DOHH2 (cell line): Measurements from ENCODE around the gene C2.

Source experiments
- H3F3A ChIP-seq: fragments of 200-600 bp; sonication (generic), shearing (Covaris generic); 2 replicates; pipeline ENCODE4 v1.6.0; 2016; ENCODE audit warnings: antibody characterized with exemption, mild to moderate bottlenecking; ENCODE audit not compliant: control insufficient read depth, insufficient read depth
- H3K27ac ChIP-seq: fragments of 200-600 bp; sonication (generic); 2 replicates; pipeline ENCODE4 v1.5.1; 2014; ENCODE audit warnings: low read depth, mild to moderate bottlenecking, low read length, moderate library complexity
- H3K27me3 ChIP-seq: fragments of 200-600 bp; sonication (generic); 2 replicates; pipeline ENCODE4 v1.6.1; 2014; ENCODE audit warnings: mild to moderate bottlenecking, low read length, mixed read lengths; ENCODE audit not compliant: control insufficient read depth
- H3K36me3 ChIP-seq: fragments of 200-600 bp; sonication (generic); 2 replicates; pipeline ENCODE4 v1.6.1; 2014; ENCODE audit warnings: mild to moderate bottlenecking, low read length, moderate library complexity, mixed read lengths; ENCODE audit not compliant: control insufficient read depth
- H3K4me1 ChIP-seq: fragments of 200-600 bp; sonication (generic); 2 replicates; pipeline ENCODE4 v1.6.1; 2014; ENCODE audit warnings: mild to moderate bottlenecking, low read length, mixed read lengths; ENCODE audit not compliant: control insufficient read depth
- H3K4me2 ChIP-seq: fragments of 200-600 bp; sonication (generic); 2 replicates; pipeline ENCODE4 v1.6.0; 2014; ENCODE audit warnings: mild to moderate bottlenecking, low read length, moderate library complexity
- H3K4me3 ChIP-seq: fragments of 200-600 bp; sonication (generic); 2 replicates; pipeline ENCODE4 v1.5.1; 2014; ENCODE audit warnings: mild to moderate bottlenecking, low read length, mixed read lengths
- H3K79me2 ChIP-seq: fragments of 200-600 bp; sonication (generic); 2 replicates; pipeline ENCODE4 v1.6.1; 2014; ENCODE audit warnings: mild to moderate bottlenecking, low read length, mixed read lengths; ENCODE audit not compliant: control insufficient read depth
- H3K9me2 ChIP-seq: fragments of 200-600 bp; sonication (generic); replicated peaks from 2 replicates; pipeline ENCODE4 v1.6.1; 2014; ENCODE audit warnings: mild to moderate bottlenecking, low read length, mixed read lengths; ENCODE audit not compliant: control insufficient read depth
- H3K9me3 ChIP-seq: fragments of 200-600 bp; sonication (generic); 2 replicates; pipeline ENCODE4 v1.6.1; 2014; ENCODE audit warnings: antibody characterized with exemption, low read length, mixed read lengths; ENCODE audit not compliant: control insufficient read depth, insufficient read depth
- H4K20me1 ChIP-seq: fragments of 200-600 bp; sonication (generic); 2 replicates; pipeline ENCODE4 v1.6.0; 2014; ENCODE audit warnings: low read depth, mild to moderate bottlenecking, antibody characterized with exemption, low read length, moderate library complexity; ENCODE audit not compliant: control insufficient read depth, insufficient read depth
- EZH2phosphoT487 ChIP-seq: fragments of 200-600 bp; sonication (generic); IDR thresholded peaks from 2 replicates; pipeline ENCODE4 v1.6.1; 2017; ENCODE audit warnings: borderline replicate concordance, mild to moderate bottlenecking, antibody characterized with exemption, low read length, moderate library complexity, mixed read lengths
- TF ChIP-seq, protein P1 (sequence below): fragments of 200-600 bp; sonication (generic); IDR thresholded peaks from one replicate; pipeline ENCODE4 v1.5.1; 2014; ENCODE audit warnings: antibody characterized with exemption, mild to moderate bottlenecking, low read depth, low read length; ENCODE audit not compliant: poor library complexity, severe bottlenecking

The C2 gene

DNA sequence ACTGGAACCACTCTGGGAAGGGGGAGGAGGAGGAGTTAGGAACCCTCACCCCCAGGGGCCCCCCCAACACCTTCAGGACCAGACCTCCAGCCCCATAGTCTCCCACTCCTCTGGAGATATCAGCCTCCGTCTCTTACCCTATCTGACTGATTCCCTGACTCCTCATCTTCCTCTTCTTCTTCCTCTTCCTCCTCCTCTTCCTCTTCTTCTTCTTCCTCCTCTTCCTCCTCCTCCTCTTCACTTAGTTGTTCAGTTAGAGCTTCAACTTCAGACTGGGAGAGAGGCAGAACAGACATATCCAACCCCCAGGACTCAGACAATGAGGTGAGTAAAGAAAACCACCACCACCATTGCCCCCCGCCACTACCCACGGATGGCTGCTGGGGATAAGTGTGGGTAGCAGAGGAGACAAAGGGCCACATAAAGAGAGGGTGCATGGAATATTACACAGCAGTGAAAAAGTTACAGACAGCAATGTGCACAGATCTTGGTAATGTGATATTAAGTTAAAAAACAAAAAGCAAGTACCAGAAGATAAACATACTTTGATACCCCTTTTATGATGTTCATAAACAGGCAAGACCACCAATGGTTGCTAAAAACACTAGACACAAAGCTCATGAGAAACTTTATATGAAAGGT is 38.1 kb upstream of the C2 start:
- H3K79me2 ChIP-seq = no peaks in the 10 kb centered on the region
- TF ChIP-seq, protein P1, sequence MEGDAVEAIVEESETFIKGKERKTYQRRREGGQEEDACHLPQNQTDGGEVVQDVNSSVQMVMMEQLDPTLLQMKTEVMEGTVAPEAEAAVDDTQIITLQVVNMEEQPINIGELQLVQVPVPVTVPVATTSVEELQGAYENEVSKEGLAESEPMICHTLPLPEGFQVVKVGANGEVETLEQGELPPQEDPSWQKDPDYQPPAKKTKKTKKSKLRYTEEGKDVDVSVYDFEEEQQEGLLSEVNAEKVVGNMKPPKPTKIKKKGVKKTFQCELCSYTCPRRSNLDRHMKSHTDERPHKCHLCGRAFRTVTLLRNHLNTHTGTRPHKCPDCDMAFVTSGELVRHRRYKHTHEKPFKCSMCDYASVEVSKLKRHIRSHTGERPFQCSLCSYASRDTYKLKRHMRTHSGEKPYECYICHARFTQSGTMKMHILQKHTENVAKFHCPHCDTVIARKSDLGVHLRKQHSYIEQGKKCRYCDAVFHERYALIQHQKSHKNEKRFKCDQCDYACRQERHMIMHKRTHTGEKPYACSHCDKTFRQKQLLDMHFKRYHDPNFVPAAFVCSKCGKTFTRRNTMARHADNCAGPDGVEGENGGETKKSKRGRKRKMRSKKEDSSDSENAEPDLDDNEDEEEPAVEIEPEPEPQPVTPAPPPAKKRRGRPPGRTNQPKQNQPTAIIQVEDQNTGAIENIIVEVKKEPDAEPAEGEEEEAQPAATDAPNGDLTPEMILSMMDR = no peak
- no peak for TF ChIP-seq EZH2phosphoT487
- no peaks in the 10 kb centered on the region for H3K9me3 ChIP-seq
- no peaks in the 10 kb centered on the region for H3K4me1 ChIP-seq
- peaks cover 78% of the 10 kb centered on the region for H3K36me3 ChIP-seq
- H3K4me3 ChIP-seq = no peak overlapping the region
- H3K9me2 ChIP-seq = no peaks in the 10 kb centered on the region
- no peak overlapping the region for H3K4me2 ChIP-seq
- H3F3A ChIP-seq = no peaks in the 10 kb centered on the region
- H3K27me3 ChIP-seq = no peaks in the 10 kb centered on the region
- no peak overlapping the region for H3K27ac ChIP-seq
- H4K20me1 ChIP-seq = no peaks in the 10 kb centered on the region

DNA sequence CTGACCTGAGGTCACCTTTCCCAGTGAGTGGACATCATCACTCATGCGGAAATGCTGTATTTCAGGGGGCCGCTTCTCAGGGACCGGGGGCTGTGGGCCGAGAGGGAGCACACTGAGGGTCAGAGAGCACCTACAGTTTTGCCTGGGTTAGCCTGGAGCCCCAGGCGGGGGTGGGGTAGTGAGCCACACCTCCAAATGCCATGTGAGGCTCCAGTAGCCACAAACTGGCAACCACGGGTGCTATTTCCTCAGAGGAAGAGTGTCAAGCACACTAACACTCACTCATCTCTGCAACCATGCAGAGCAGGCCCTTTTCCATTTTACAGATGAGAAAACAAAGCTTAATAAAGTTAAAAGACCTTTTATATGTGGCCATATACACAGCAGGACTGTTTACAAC is 34.7 kb upstream of the C2 start:
- no peak overlapping the region for H3K27ac ChIP-seq
- H3K27me3 ChIP-seq = no peaks in the 10 kb centered on the region
- H3K36me3 ChIP-seq = peaks cover 73% of the 10 kb centered on the region
- H4K20me1 ChIP-seq = no peaks in the 10 kb centered on the region
- TF ChIP-seq, protein P1 = no peak
- TF ChIP-seq EZH2phosphoT487 = no peak
- no peaks in the 10 kb centered on the region; the same call in 1 of the 2 replicates for H3F3A ChIP-seq
- H3K4me1 ChIP-seq = peaks cover 9% of the 10 kb centered on the region
- no peaks in the 10 kb centered on the region for H3K9me2 ChIP-seq
- no peaks in the 10 kb centered on the region for H3K9me3 ChIP-seq
- H3K79me2 ChIP-seq = peaks cover 16% of the 10 kb centered on the region
- no peak overlapping the region for H3K4me3 ChIP-seq
- no peak overlapping the region for H3K4me2 ChIP-seq

DNA sequence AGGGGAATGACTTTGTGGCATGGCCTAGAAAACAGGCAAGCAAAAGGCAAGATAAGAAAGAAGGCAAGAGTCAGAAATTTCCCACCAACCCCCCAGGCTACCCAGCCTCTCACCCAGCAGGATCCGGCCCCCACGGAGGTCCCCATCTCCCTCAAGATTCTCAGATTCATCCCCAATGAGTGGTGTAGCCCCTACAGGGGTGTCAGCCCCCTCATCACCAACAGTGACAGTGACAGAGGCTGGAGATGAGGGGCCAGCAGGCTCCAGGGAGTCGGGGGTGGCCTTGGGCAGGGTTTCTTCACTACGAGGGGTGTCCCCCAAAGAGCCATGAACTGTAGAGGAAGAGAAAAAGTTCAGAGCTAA is 31.0 kb upstream of the C2 start:
- Histone ChIP-seq H3K36me3 (peaks cover 50% of the 10 kb centered on the region), H3K4me2 (peak overlapping the region; percentile 85), H3K27me3 (no peaks in the 10 kb centered on the region), H3K9me3 (no peaks in the 10 kb centered on the region), H3K27ac (peak overlapping the region; percentile 35), H3F3A (peaks cover 5% of the 10 kb centered on the region), H3K9me2 (no peaks in the 10 kb centered on the region), H4K20me1 (no peaks in the 10 kb centered on the region), H3K4me3 (peak overlapping the region; percentile 86), H3K4me1 (peaks cover 32% of the 10 kb centered on the region), H3K79me2 (peaks cover 40% of the 10 kb centered on the region)
- TF ChIP-seq, protein P1 = no peak
- no peak for TF ChIP-seq EZH2phosphoT487
